ENCODE data around the gene ASB15. TPM values are rescaled to one million over a fixed set of nuclear protein-coding genes. Genes with fewer than 3 reads are reported as not detected.

ASB15 gene
- total RNA-seq, 2 donors from 2014 or later = 18.6 to 53.9 TPM

DNA sequence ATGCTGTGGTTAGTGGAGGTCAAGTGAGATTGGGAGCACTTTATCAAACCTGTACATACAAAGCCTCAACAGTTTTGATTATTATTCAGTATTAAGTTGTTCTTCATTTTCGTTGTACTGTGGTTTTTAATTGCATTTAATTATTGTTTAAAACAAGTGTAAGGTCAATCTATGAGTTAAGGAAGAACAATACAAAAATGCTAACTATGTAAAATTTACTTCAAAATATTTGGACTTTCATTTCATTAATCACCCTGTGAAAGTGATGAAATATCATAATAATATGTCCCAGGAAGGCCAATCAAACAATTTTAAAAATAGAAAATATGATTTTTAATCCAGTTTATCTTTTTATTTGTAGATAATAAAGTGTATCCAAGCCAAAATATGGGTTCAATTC is 30.4 kb upstream of the ASB15 start:
- H3K27me3 ChIP-seq = no peaks in the 10 kb centered on the region
- no peak for DNase-seq (ENCODE audit: low spot score)
- H3K9me3 ChIP-seq = no peaks in the 10 kb centered on the region
- H3K27ac ChIP-seq = no peak overlapping the region
- H3K4me3 ChIP-seq = no peak overlapping the region
- TF ChIP-seq, protein P1, sequence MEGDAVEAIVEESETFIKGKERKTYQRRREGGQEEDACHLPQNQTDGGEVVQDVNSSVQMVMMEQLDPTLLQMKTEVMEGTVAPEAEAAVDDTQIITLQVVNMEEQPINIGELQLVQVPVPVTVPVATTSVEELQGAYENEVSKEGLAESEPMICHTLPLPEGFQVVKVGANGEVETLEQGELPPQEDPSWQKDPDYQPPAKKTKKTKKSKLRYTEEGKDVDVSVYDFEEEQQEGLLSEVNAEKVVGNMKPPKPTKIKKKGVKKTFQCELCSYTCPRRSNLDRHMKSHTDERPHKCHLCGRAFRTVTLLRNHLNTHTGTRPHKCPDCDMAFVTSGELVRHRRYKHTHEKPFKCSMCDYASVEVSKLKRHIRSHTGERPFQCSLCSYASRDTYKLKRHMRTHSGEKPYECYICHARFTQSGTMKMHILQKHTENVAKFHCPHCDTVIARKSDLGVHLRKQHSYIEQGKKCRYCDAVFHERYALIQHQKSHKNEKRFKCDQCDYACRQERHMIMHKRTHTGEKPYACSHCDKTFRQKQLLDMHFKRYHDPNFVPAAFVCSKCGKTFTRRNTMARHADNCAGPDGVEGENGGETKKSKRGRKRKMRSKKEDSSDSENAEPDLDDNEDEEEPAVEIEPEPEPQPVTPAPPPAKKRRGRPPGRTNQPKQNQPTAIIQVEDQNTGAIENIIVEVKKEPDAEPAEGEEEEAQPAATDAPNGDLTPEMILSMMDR (IDR thresholded peaks at IDR 0.05) = no peak
- no peaks in the 10 kb centered on the region for H3K4me1 ChIP-seq
- no peaks in the 10 kb centered on the region for H3K36me3 ChIP-seq

DNA sequence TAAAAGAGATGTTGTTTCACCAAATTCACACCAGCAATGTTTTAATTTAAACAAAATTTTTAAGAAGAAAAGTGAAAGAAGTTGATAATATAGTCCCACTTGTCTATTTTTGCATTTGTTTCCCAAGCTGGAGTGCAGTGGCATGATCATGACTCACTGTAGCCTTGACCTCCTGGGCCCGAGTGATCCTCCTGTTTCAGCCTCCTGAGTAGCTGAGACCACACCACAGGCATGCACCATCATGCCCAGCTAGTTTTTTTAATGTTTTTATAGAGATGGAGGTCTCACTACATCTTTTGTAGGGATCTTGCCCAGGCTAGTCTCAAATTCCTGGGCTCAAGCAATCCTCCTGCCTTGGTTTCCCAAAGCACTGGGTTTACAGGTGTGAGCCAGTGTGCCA is 29.9 kb upstream of the ASB15 start:
- no peak overlapping the region for H3K27ac ChIP-seq
- H3K4me1 ChIP-seq = no peaks in the 10 kb centered on the region
- H3K27me3 ChIP-seq = no peaks in the 10 kb centered on the region
- DNase-seq (ENCODE audit: low spot score) = no peak
- TF ChIP-seq, protein P1 (IDR thresholded peaks at IDR 0.05) = no peak
- no peaks in the 10 kb centered on the region for H3K36me3 ChIP-seq
- no peak overlapping the region for H3K4me3 ChIP-seq
- no peaks in the 10 kb centered on the region for H3K9me3 ChIP-seq

DNA sequence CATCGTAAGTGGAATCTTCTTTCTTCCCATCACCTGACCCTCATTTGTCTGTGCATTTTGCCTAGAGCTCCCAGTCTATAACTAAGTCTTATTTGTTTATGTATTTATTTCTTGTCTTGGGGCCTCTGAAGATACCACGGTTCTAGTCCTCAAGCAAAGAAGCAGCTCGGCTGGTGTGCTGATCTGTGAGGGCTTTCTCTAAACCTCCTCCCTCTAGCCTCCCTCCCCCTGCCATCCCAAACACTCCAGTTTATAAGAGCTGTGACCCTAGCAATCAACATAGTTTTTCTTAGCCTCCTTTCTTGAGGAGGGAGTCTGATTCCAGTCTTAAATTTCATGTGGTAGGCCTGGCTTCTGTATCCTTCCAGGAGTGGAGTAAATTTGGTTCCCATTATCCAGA is 28.3 kb upstream of the ASB15 start:
- TF ChIP-seq, protein P1 (IDR thresholded peaks at IDR 0.05) = no peak
- no peak overlapping the region for H3K27ac ChIP-seq
- H3K4me3 ChIP-seq = no peak overlapping the region
- H3K9me3 ChIP-seq = no peaks in the 10 kb centered on the region
- no peak for DNase-seq (ENCODE audit: low spot score)
- H3K27me3 ChIP-seq = no peaks in the 10 kb centered on the region
- no peaks in the 10 kb centered on the region for H3K4me1 ChIP-seq
- H3K36me3 ChIP-seq = no peaks in the 10 kb centered on the region

DNA sequence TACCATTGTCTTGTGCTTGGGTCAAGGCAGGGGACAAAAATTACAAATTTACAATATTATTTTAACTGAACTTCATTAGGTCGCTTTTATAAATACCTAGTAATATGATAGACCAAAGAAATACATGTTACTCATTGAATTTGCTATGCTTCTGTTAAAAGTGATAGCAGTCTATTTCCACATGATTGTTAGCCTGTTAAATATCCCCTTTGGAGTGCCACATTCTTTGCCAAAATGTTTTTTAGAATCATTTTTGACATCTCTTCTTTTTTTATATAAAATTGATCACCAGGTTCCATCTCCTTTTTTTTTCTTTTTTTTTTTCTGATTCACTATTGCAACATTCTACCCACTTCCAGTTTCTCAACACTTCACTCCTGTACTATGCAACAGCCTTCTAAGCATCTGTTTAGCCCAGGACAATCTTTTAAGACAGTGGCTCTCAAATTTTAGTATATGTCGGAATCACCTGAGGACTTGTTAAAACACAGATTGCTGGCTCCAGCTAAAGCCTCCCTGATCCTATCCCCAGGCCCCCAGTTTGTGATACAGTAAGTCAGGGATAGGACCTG is 27.6 kb upstream of the ASB15 start:
- no peak overlapping the region for H3K4me3 ChIP-seq
- no peak for DNase-seq (ENCODE audit: low spot score)
- H3K4me1 ChIP-seq = no peaks in the 10 kb centered on the region
- H3K36me3 ChIP-seq = no peaks in the 10 kb centered on the region
- H3K27me3 ChIP-seq = no peaks in the 10 kb centered on the region
- H3K9me3 ChIP-seq = no peaks in the 10 kb centered on the region
- H3K27ac ChIP-seq = no peak overlapping the region
- TF ChIP-seq, protein P1 (IDR thresholded peaks at IDR 0.05) = no peak

DNA sequence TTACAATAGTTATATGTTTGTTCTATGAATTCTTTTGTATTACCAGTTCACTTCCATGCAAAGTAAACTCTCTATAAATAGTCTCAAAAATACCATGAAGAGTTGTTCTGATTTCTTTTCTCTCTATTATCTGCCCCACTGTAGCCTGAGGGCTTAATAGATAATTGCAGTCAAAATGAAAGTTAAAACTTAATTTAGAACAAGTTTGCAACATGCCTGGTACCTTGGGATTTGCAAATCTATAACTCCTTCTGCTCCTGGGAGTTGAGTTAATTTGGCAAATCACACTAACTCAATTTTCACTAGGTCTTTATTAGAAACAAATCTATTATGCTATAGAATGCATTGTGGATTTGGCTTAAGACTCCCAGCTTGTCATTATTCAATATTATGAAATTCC is 22.2 kb upstream of the ASB15 start:
- no peaks in the 10 kb centered on the region for H3K4me1 ChIP-seq
- H3K27me3 ChIP-seq = no peaks in the 10 kb centered on the region
- no peak overlapping the region for H3K27ac ChIP-seq
- H3K9me3 ChIP-seq = no peaks in the 10 kb centered on the region
- no peak for DNase-seq (ENCODE audit: low spot score)
- TF ChIP-seq, protein P1 (IDR thresholded peaks at IDR 0.05) = no peak
- H3K4me3 ChIP-seq = no peak overlapping the region
- no peaks in the 10 kb centered on the region for H3K36me3 ChIP-seq

Data from right atrium auricular region (tissue), 2 donors.